NCI-H2107 treated with DMSO at 0.1 percent for 48 hours (cell line): ENCODE measurements around the gene MYOT.
A peak's percentile ranks its signal among the peaks of the same experiment; 100 is the strongest.

Source experiments
- DNase-seq: peaks from one replicate; lab custom pipeline; 2025; ENCODE audit not compliant: unreplicated experiment; lab: John Stamatoyannopoulos, UW

MYOT gene

GRCh38 chr5:137899493-137899892, 31.8 kb downstream of the MYOT start:
- DNase-seq, result no peak

DNA sequence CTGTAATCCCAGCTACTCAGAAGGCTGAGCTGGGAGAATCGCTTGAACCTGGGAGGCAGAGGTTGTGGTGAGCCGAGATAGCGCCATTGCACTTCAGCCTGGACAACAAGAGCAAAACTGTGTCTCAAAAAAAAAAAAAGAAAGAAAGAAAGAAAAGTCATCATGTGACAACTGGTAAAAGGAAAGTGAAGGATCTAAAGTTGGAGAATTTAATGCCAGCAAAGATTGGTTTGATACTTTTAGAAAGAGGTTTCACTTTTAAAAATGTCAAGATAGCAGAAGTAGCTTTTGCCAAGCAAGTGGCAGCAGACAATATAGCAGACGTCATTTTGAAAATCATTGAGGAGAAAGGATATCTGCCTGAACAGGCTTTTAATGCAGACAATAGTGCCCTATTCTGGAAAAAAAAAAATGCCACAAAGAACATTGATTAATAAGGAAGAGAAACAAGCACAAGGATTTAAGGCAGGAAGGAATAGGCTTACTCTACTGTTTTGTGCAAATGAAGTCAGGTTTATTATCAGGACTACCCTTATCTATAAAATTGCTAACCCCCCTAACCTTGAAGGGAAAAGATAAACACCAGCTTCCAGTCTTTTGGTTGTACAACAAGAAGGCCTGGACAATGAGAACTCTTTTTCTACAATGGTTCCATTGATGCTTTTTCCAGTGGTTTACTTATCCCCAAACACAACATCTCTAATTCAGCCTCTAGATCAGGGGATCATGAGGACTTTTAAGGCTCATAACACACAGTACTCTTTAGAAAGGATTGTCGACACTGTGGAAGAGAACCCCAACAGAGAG, 33.6 kb downstream of the MYOT start:
- DNase-seq, result no peak

- no peak for DNase-seq
These were observed 34.9 kb downstream of the MYOT start for GRCh38 chr5:137902408-137903133.

GRCh38 chr5:137914758-137915157, 47.1 kb downstream of the MYOT start:
- no peak for DNase-seq

DNA sequence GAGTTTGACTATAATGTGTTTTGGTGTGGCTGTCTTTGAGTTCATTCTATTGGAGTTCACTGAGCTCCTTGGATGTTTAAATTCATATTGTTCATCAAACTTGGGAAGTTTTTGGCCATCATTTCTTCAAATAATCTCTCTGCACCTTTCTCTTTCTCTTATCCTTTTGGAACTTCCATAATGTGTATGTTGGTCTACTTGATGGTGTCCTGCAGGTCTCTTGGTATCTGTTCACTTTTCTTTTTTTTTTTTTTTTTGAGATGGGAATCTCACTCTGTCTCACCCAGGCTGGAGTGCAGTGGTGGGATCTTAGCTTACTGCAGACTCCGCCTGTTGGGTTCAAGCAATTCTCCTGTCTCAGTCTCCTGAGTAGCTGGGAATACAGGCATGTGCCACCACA, 49.3 kb downstream of the MYOT start:
- no peak for DNase-seq

- no peak for DNase-seq
These were observed 54.3 kb downstream of the MYOT start for GRCh38 chr5:137921931-137922330.

- DNase-seq, result no peak
These were observed 56.2 kb downstream of the MYOT start for GRCh38 chr5:137923856-137924255.

DNA sequence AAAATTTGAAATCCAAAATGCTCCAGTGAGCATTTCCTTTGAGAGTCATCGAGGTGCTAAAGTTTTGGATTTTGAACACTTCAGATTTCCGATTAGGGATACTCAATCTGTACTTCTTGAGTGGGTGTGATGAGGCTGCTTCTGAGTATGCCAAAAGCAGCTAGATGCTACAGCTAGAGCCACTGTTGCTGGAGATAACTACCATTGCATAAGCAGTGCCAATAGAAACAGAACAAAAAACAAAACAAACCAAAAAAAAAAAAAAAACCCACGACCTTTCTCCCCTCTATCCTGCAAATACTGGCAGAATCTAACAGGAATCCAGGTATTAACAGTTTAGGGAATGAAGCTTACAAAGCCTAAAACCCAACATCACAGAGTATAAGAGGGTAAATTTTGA, 65.1 kb downstream of the MYOT start:
- no peak for DNase-seq

- peak; percentile 32 for DNase-seq
These were observed 65.8 kb downstream of the MYOT start for GRCh38 chr5:137933491-137933911.

- DNase-seq, result no peak
These were observed 67.5 kb downstream of the MYOT start for GRCh38 chr5:137935190-137935589.

- DNase-seq, result no peak
These were observed 68.0 kb downstream of the MYOT start for GRCh38 chr5:137935694-137936093.
